H1 (cell line): ENCODE results near the gene CARD16. TPM values are rescaled to one million over a fixed set of nuclear protein-coding genes. Genes with fewer than 3 reads are reported as not detected.
"Not testable (repeated sequence)": the region's sequence is repeated elsewhere in the genome, so short reads cannot be mapped to it uniquely, and the experiment has no call there.

ENCODE experiments used
- CTCF ChIA-PET: fragments of 300-600 bp; sonication (Branson Sonifier 250); formaldehyde crosslinking; loops from one replicate; lab custom pipeline; 2021; ENCODE audit not compliant: partially characterized antibody; lab: Charles Lee
- POLR2A ChIA-PET: fragments of 300-600 bp; sonication (Branson Sonifier 250); formaldehyde crosslinking; loops from one replicate; lab custom pipeline; 2021; ENCODE audit warnings: inconsistent platforms; ENCODE audit not compliant: partially characterized antibody; lab: Charles Lee
- DNase-seq, 2 experiments: peaks; one replicate each; pipeline versions ENCODE4 v3.0.0 to v3.0.0-alpha.2; 2010 to 2022; ENCODE audit warnings: low spot score in 2 of 2, low read depth in 1 of 2, mixed read lengths in 1 of 2
- FAIRE-seq: peaks from 2 replicates; lab custom pipeline; 2011; peaks lifted over from hg19 to GRCh38; lab: Jason Lieb, UNC
- H2AFZ ChIP-seq: 2 replicates; pipeline ENCODE4 v1.8.1; 2012; ENCODE audit warnings: low read length, inconsistent platforms
- H2AK5ac ChIP-seq: 2 replicates; pipeline ENCODE4 v1.6.1; 2013; ENCODE audit warnings: low read depth, low read length
- H2BK120ac ChIP-seq: replicated peaks from 2 replicates; pipeline ENCODE3; 2013; ENCODE audit warnings: low read depth, low read length, inconsistent platforms
- H2BK12ac ChIP-seq: 2 replicates; pipeline ENCODE4 v1.6.1; 2013; ENCODE audit warnings: low read depth, low read length
- H2BK15ac ChIP-seq: 2 replicates; pipeline ENCODE4 v1.6.1; 2013; ENCODE audit warnings: low read length
- H2BK20ac ChIP-seq: 2 replicates; pipeline ENCODE4 v1.6.1; 2013; ENCODE audit warnings: low read length
- H2BK5ac ChIP-seq: 2 replicates; pipeline ENCODE4 v1.6.1; 2013; ENCODE audit warnings: low read depth, low read length
- H3K14ac ChIP-seq: 2 replicates; pipeline ENCODE4 v1.6.1; 2013; ENCODE audit warnings: inconsistent platforms; ENCODE audit not compliant: insufficient read length
- H3K18ac ChIP-seq: 2 replicates; pipeline ENCODE4 v1.6.1; 2013; ENCODE audit warnings: low read length; ENCODE audit errors: extremely low read depth
- H3K23ac ChIP-seq: 2 replicates; pipeline ENCODE4 v1.6.1; 2013; ENCODE audit warnings: inconsistent platforms; ENCODE audit not compliant: insufficient read length
- H3K23me2 ChIP-seq: 2 replicates; pipeline ENCODE4 v1.6.1; 2013; ENCODE audit warnings: low read depth, low read length
- H3K27ac ChIP-seq: 2 replicates; pipeline ENCODE4 v1.6.1; 2011; ENCODE audit warnings: low read depth, low read length, inconsistent platforms
- H3K27me3 ChIP-seq, 4 experiments: replicated peaks in 1 of 4; 1 replicate in 1 of 4; 2 replicates in 3 of 4; pipeline versions ENCODE4 v1.6.1 to v1.8.1; 2011 to 2013; ENCODE audit warnings: low read length in 3 of 4, mild to moderate bottlenecking in 3 of 4, inconsistent platforms in 2 of 4, mixed read lengths in 2 of 4, moderate library complexity in 1 of 4; ENCODE audit not compliant: control insufficient read depth in 3 of 4, insufficient read depth in 3 of 4; ENCODE audit errors: extremely low read depth in 1 of 4
- H3K36me3 ChIP-seq, 4 experiments: 2 replicates each; pipeline versions ENCODE4 v1.6.1 to v1.8.1; 2011 to 2013; ENCODE audit warnings: mild to moderate bottlenecking in 4 of 4, low read length in 3 of 4, moderate library complexity in 2 of 4, control low read depth in 1 of 4, inconsistent platforms in 1 of 4; ENCODE audit not compliant: insufficient read depth in 4 of 4, control insufficient read depth in 2 of 4
- H3K4ac ChIP-seq: replicated peaks from 2 replicates; pipeline ENCODE3; 2013; ENCODE audit warnings: low read length, low read depth, mixed read lengths, inconsistent platforms; ENCODE audit not compliant: insufficient read length
- H3K4me1 ChIP-seq, 4 experiments: replicated peaks in 1 of 4; 1 replicate in 1 of 4; 2 replicates in 3 of 4; pipeline versions ENCODE4 v1.6.1 to v1.8.1; 2011 to 2013; ENCODE audit warnings: low read length in 3 of 4, inconsistent platforms in 2 of 4, mixed read lengths in 1 of 4; ENCODE audit not compliant: insufficient read depth in 4 of 4, control insufficient read depth in 3 of 4
- H3K4me2 ChIP-seq, 2 experiments: 2 replicates each; pipeline versions ENCODE4 v1.6.1 to v1.8.1; 2011 to 2013; ENCODE audit warnings: low read depth in 2 of 2, low read length in 2 of 2, control low read depth in 1 of 2, inconsistent platforms in 1 of 2, mild to moderate bottlenecking in 1 of 2; ENCODE audit not compliant: insufficient read depth in 1 of 2
- H3K4me3 ChIP-seq, 4 experiments: fragments of 200-600, 300-600 bp in 1 of 4; sonication (generic), shearing (Covaris generic), sonication (Bioruptor Twin) in 1 of 4; 2 replicates each; pipeline versions ENCODE4 v1.5.1 to v1.8.1; 2011 to 2016; ENCODE audit warnings: low read length in 4 of 4, low read depth in 3 of 4, control low read depth in 2 of 4, inconsistent platforms in 2 of 4, mild to moderate bottlenecking in 2 of 4, mixed read lengths in 1 of 4, moderate library complexity in 1 of 4; ENCODE audit not compliant: insufficient read depth in 2 of 4; ENCODE audit errors: extremely low read depth in 1 of 4
- H3K56ac ChIP-seq: replicated peaks from 2 replicates; pipeline ENCODE3; 2013; ENCODE audit warnings: low read depth, mild to moderate bottlenecking, mixed read lengths, low read length, inconsistent platforms; ENCODE audit not compliant: insufficient read length
- H3K79me1 ChIP-seq: 2 replicates; pipeline ENCODE4 v1.6.1; 2013; ENCODE audit warnings: low read depth, low read length, control low read depth
- H3K79me2 ChIP-seq, 2 experiments: 2 replicates each; pipeline versions ENCODE4 v1.6.1 to v1.8.1; 2012 to 2013; ENCODE audit warnings: low read length in 2 of 2, mild to moderate bottlenecking in 2 of 2, inconsistent platforms in 1 of 2; ENCODE audit not compliant: insufficient read depth in 2 of 2, control insufficient read depth in 1 of 2
- H3K9ac ChIP-seq, 4 experiments: replicated peaks in 1 of 4; 1 replicate in 1 of 4; 2 replicates in 3 of 4; pipeline versions ENCODE4 v1.6.1 to v1.8.1; 2011 to 2013; ENCODE audit warnings: low read depth in 3 of 4, low read length in 3 of 4, control low read depth in 2 of 4, mild to moderate bottlenecking in 2 of 4, moderate library complexity in 2 of 4, inconsistent platforms in 1 of 4; ENCODE audit errors: extremely low read depth in 1 of 4
- H3K9me3 ChIP-seq, 2 experiments: 2 replicates each; pipeline versions ENCODE4 v1.6.1 to v1.8.1; 2012 to 2013; ENCODE audit warnings: mild to moderate bottlenecking in 2 of 2, moderate library complexity in 2 of 2, control low read depth in 1 of 2, inconsistent platforms in 1 of 2, low read depth in 1 of 2, low read length in 1 of 2, mixed read lengths in 1 of 2; ENCODE audit not compliant: insufficient read depth in 2 of 2
- H4K20me1 ChIP-seq, 2 experiments: replicated peaks in 1 of 2; 2 replicates each; pipeline versions ENCODE3 to v1.8.1; 2011 to 2013; ENCODE audit warnings: inconsistent platforms in 2 of 2, low read length in 2 of 2, mild to moderate bottlenecking in 1 of 2; ENCODE audit not compliant: insufficient read depth in 2 of 2, control insufficient read depth in 1 of 2
- H4K5ac ChIP-seq: 2 replicates; pipeline ENCODE4 v1.6.1; 2013; ENCODE audit warnings: low read length, low read depth, mixed read lengths, inconsistent platforms; ENCODE audit not compliant: insufficient read length
- H4K8ac ChIP-seq: 2 replicates; pipeline ENCODE4 v1.8.0; 2013; ENCODE audit warnings: mild to moderate bottlenecking, moderate library complexity, low read length, inconsistent platforms; ENCODE audit not compliant: insufficient read depth; ENCODE audit errors: extremely low read depth
- H4K91ac ChIP-seq: replicated peaks from 2 replicates; pipeline ENCODE3; 2013; ENCODE audit warnings: low read length, mixed read lengths, inconsistent platforms; ENCODE audit not compliant: insufficient read length
- WGBS, 2 experiments: shearing (Covaris generic) in 1 of 2; methylation state at CpG; one replicate each; pipeline versions ENCODE4 v1.1.6 to v1.1.7; 2013 to 2015; ENCODE audit warnings: low lambda C conversion rate in 2 of 2, mixed read lengths in 2 of 2, inconsistent platforms in 1 of 2, low coverage in 1 of 2, missing lambda C conversion rate in 1 of 2; ENCODE audit not compliant: insufficient replicate concordance in 2 of 2, insufficient coverage in 1 of 2, insufficient read length in 1 of 2; ENCODE audit errors: extremely low coverage in 1 of 2, missing lambda C conversion rate in 1 of 2; 5-methylcytosine and 5-hydroxymethylcytosine counted together
- polyA plus RNA-seq, 7 experiments: library from polyadenylated mRNA; depleted of rRNA in 3 of 7; stranded (reverse) in 5 of 7; unstranded in 2 of 7; fragments of >200 nt in 5 of 7; fragments of 200-250 nt in 2 of 7; gene quantifications; 1 replicate in 5 of 7; 2 replicates in 1 of 7; 4 replicates in 1 of 7; pipeline versions ENCODE4 v1.2.1 to v1.2.3, GENCODE V29; 2011 to 2013; ENCODE audit warnings: missing spikeins in 2 of 7, mixed read lengths in 2 of 7
- total RNA-seq: library from RNA; stranded (reverse); fragmentation: NEBNext Ultra II Directional; extraction: Animal tissue kit (Norgen Biotek cat#: 25700); gene quantifications from 2 replicates; pipeline ENCODE4 v1.2.1, GENCODE V29; 2021

Gene CARD16
- total and polyA plus RNA-seq, 2 of the 8 experiments (the other 6 are each of a cell fraction or from before 2014, with no cell fraction given), result not detected

DNA sequence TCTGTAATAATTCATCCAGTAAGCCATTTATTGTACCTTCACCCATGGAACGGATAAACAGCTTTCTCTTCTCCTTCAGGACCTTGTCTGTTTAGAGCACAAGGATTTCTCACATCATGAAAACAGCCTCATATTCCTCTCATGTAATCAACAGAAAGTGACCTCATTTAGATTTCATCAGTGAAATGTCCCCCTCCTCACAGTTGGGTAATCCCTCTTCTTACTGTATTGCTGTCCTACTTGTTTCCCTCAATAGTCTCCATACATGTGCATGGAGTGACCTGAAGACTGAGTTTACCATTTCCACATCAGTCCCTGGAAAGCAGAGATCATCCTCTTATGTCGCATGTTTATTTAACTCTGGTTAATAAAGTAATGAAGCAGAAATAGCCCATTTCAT lies 10.7 kb downstream of the CARD16 start:
- not testable (repeated sequence) for H3K4me3 ChIP-seq
- 93% methylated on average over 2 of the region's 2 CpGs; no CpG with 5 or more reads in 1 of the 2 experiments for WGBS, 2 experiments

More for the DNA sequence above, 10.7 kb downstream of the CARD16 start:
- H3K9me3 ChIP-seq, H4K20me1 ChIP-seq, H3K27me3 ChIP-seq, H2BK15ac ChIP-seq, H3K27ac ChIP-seq, H3K4me2 ChIP-seq, FAIRE-seq, H3K9ac ChIP-seq, H3K14ac ChIP-seq, H2BK20ac ChIP-seq, H3K23me2 ChIP-seq, H4K8ac ChIP-seq, H4K5ac ChIP-seq, H3K56ac ChIP-seq, H4K91ac ChIP-seq, H2BK5ac ChIP-seq, POLR2A ChIA-PET, H2BK12ac ChIP-seq, H3K79me2 ChIP-seq, H3K23ac ChIP-seq, H3K36me3 ChIP-seq, H3K4me1 ChIP-seq, H3K79me1 ChIP-seq, H2AFZ ChIP-seq, H2BK120ac ChIP-seq, DNase-seq, H3K18ac ChIP-seq, H2AK5ac ChIP-seq, H3K4ac ChIP-seq: not testable (repeated sequence)
- CTCF ChIA-PET, result interaction anchor here (0.7 kb wide), 1 partner anchor 692 kb away, joined by 3 read pairs; no protein-coding TSS in a partner anchor
